Progenitor cell of endocrine pancreas (in vitro differentiated cells): ENCODE measurements around the gene AXIN2. TPM values are rescaled to one million over a fixed set of nuclear protein-coding genes. Genes with fewer than 3 reads are reported as not detected.
"Not testable (repeated sequence)": the region's sequence is repeated elsewhere in the genome, so short reads cannot be mapped to it uniquely, and the experiment has no call there.

ENCODE experiments used
- DNase-seq: peaks from one replicate; pipeline ENCODE4 v3.0.0; 2021; ENCODE audit warnings: low spot score; ENCODE audit not compliant: unreplicated experiment
- H3K27ac Mint-ChIP-seq: 2 replicates; pipeline ENCODE4 v1.8.0; 2021; ENCODE audit warnings: mild to moderate bottlenecking, moderate library complexity, mixed read lengths
- H3K27me3 Mint-ChIP-seq: 2 replicates; pipeline ENCODE4 v1.8.0; 2021; ENCODE audit warnings: mixed read lengths
- H3K36me3 Mint-ChIP-seq: 2 replicates; pipeline ENCODE4 v1.8.0; 2022; ENCODE audit warnings: mixed read lengths; ENCODE audit not compliant: insufficient read depth
- H3K4me1 Mint-ChIP-seq: 2 replicates; pipeline ENCODE4 v1.8.0; 2021; ENCODE audit warnings: low read depth, mixed read lengths
- H3K4me3 Mint-ChIP-seq: 2 replicates; pipeline ENCODE4 v1.8.0; 2021; ENCODE audit warnings: low read depth, mild to moderate bottlenecking, moderate library complexity, mixed read lengths
- H3K9me3 Mint-ChIP-seq: 2 replicates; pipeline ENCODE4 v1.8.0; 2021; ENCODE audit warnings: low read depth, mixed read lengths
- total RNA-seq: library from RNA; stranded (reverse); gene quantifications from 2 replicates; pipeline ENCODE4 v1.2.1, GENCODE V29; 2021
- TF ChIP-seq, protein P1 (sequence below): fragments of 200-600 bp; sonication (generic); IDR thresholded peaks from one replicate; pipeline ENCODE4 v1.5.0; 2021; ENCODE audit warnings: antibody characterized with exemption, mild to moderate bottlenecking; ENCODE audit not compliant: unreplicated experiment

Gene AXIN2
- total RNA-seq, 1 donor from 2014 or later = 10.2 TPM

DNA sequence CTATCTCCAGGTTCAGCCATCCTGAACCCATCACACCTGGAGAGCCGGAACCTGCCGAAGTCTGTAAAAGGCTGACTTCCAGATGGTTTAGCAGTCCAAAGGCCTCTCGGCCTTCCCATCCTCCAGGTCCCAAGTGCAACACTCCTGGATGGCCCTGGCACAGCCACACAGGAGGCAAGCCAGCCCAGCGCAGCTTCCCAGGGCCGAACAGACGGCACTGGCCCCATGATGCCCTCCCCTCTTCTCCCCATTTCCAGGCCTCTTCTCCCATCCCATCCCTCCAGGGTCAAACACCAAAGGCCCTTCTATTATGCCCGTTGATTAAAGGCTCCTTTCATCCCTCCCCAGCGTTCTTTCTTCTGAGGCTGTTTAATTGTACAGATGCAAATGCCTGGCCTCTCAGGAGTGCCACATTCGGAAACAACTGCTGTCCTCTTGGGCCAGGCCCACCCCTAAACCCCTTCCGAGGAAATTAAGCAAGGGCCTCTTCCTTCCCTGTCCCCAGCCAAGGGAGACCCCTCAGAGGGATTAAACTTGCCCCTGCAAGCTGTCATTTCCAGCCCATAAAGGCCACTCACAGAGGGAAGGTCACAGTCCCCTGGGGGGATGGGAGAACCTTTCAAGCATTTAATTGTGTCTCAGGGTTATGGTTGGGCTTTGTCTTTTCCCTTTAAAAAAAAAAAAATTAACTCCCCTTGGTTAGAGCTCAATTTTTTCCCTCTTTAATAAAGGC lies 30.8 kb downstream of the AXIN2 start:
- peak overlapping the region; percentile 97 for H3K27ac Mint-ChIP-seq
- no peaks in the 10 kb centered on the region for H3K9me3 Mint-ChIP-seq
- peak overlapping the region; percentile 47 for H3K4me3 Mint-ChIP-seq
- TF ChIP-seq, protein P1, sequence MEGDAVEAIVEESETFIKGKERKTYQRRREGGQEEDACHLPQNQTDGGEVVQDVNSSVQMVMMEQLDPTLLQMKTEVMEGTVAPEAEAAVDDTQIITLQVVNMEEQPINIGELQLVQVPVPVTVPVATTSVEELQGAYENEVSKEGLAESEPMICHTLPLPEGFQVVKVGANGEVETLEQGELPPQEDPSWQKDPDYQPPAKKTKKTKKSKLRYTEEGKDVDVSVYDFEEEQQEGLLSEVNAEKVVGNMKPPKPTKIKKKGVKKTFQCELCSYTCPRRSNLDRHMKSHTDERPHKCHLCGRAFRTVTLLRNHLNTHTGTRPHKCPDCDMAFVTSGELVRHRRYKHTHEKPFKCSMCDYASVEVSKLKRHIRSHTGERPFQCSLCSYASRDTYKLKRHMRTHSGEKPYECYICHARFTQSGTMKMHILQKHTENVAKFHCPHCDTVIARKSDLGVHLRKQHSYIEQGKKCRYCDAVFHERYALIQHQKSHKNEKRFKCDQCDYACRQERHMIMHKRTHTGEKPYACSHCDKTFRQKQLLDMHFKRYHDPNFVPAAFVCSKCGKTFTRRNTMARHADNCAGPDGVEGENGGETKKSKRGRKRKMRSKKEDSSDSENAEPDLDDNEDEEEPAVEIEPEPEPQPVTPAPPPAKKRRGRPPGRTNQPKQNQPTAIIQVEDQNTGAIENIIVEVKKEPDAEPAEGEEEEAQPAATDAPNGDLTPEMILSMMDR = no peak
- H3K36me3 Mint-ChIP-seq = peaks cover 20% of the 10 kb centered on the region
- peaks cover 27% of the 10 kb centered on the region for H3K4me1 Mint-ChIP-seq
- H3K27me3 Mint-ChIP-seq = no peaks in the 10 kb centered on the region
- DNase-seq = no peak

DNA sequence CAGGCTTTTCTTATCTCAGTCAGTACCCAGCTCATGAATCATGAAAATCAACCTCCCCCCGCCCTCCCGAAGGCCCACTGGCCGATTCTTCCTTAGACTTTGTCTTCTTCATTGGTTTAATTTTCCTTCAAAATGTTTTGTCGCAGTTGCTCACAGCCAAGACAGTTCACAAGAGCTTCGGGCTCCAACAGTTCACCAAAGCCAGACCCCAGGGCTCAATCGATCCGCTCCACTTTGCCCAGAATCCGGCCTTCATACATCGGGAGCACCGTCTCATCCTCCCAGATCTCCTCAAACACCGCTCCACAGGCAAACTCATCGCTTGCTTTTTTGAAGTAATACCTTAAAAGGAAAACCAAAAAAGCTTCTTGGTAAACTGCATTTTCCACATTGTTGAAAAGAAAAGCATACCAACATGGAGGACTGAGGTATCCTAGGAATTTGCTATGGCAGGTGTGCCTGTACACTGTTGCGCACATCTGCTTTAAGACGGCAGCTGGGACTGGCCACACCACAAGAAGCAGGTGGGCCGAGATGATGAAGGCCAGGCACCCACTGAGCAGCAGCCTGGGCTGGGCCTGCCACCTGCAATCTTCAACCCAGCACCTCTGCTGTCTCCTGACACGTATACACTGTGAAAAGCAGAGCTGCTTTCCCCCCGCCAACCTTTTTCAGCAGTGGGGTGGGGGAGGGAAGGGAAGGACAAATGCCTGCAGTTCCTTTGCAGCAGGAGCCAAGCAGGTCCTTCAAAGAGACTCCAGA lies 31.5 kb downstream of the AXIN2 start:
- H3K36me3 Mint-ChIP-seq = peaks cover 17% of the 10 kb centered on the region
- DNase-seq = no peak
- peaks cover 27% of the 10 kb centered on the region for H3K4me1 Mint-ChIP-seq
- TF ChIP-seq, protein P1 = no peak
- no peaks in the 10 kb centered on the region for H3K27me3 Mint-ChIP-seq
- H3K4me3 Mint-ChIP-seq = no peak overlapping the region
- no peaks in the 10 kb centered on the region for H3K9me3 Mint-ChIP-seq
- peak overlapping the region; percentile 76 for H3K27ac Mint-ChIP-seq

DNA sequence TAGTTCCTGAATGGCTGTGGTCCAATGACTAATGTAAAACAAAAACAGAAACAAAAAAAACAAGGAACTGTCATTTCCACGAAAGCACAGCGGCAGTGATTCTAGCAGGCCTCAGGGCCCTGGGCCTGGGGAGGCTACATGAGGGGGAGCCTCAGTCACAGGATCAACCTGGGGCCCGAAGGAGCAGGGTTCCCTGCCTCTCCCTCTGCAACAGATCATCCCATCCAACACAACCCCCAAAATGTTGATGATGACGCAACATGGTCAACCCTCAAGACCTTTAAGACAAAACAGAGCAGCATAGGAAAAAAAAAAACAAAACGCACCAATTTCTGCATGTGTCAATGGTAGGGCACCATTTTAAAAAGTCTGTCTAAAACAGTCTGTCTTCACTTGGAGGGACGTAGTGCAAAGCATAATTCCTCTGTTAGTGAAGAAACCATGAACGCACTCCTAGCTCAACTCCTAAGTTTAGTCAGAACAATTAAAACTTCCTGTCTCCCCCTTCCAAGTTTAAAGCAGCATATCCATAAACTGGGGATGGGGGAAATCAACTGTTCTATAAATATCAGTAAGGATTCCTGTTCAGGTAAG lies 32.3 kb downstream of the AXIN2 start:
- no peak for DNase-seq
- no peak overlapping the region for H3K27ac Mint-ChIP-seq
- peaks cover 16% of the 10 kb centered on the region for H3K36me3 Mint-ChIP-seq
- no peak overlapping the region for H3K4me3 Mint-ChIP-seq
- H3K27me3 Mint-ChIP-seq = no peaks in the 10 kb centered on the region
- TF ChIP-seq, protein P1 = no peak
- no peaks in the 10 kb centered on the region for H3K9me3 Mint-ChIP-seq
- H3K4me1 Mint-ChIP-seq = peaks cover 27% of the 10 kb centered on the region

DNA sequence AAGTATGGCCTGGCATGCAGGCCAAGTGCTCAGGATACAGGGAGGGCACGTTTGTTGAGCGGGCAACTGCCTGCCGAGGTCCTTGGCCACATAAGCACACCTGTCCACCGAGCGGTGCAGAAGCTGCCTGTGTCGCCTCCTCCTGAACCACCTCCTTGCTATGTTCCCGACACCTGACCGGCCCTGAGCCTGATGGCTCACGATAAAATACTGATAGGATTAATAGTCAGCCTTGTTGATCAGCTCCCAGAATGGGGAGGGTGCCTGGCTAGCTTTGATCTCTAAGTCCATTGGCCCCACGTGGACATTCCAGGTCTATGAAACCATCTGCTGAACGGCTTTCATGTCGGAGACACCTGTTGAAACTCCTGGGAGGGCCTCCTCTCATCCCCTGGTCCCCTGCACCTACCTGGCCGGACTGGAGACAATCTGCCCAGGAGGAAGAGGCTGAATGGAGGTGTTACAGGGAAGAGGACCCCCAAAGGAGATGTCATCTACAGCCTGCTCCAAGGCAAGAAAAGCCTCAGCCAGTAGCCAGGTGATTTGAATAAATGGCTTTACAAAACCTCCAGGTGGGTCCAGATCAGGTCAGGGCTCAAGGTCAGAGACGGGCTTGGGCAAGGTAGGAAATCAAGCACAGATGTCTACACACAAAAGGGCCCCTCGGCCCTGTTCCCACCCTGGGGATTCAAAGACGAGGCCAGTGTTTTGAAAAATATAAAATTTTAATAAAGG lies 33.4 kb downstream of the AXIN2 start:
- no peak for DNase-seq
- Mint-ChIP-seq H3K36me3 (peaks cover 13% of the 10 kb centered on the region), H3K4me3 (no peak overlapping the region), H3K4me1 (peaks cover 23% of the 10 kb centered on the region), H3K27me3 (no peaks in the 10 kb centered on the region), H3K27ac (no peak overlapping the region), H3K9me3 (no peaks in the 10 kb centered on the region)
- TF ChIP-seq, protein P1 = no peak

DNA sequence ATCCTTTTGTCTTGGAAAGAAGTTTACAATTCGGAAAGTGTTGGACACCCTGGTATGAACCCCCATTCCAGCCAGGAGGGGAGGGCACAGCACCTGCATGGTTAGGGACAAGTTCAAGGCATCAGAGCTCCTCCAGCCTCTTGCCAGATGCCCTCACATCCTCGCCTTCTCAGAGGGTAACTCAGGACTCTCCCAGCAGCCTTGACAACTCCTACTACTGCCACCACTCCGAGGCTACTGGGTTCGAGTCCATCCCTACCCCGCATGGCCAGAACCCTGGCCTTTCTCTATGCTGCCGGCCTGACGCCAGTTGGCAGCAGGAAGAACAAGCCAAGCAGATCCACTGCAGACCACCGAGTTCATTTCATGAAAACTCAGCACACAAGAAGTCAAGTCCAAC lies 34.1 kb downstream of the AXIN2 start:
- Mint-ChIP-seq H3K27me3 (no peaks in the 10 kb centered on the region), H3K9me3 (no peaks in the 10 kb centered on the region), H3K4me1 (peaks cover 23% of the 10 kb centered on the region), H3K4me3 (no peak overlapping the region), H3K36me3 (peaks cover 13% of the 10 kb centered on the region), H3K27ac (no peak overlapping the region)
- DNase-seq = no peak
- TF ChIP-seq, protein P1 = no peak

DNA sequence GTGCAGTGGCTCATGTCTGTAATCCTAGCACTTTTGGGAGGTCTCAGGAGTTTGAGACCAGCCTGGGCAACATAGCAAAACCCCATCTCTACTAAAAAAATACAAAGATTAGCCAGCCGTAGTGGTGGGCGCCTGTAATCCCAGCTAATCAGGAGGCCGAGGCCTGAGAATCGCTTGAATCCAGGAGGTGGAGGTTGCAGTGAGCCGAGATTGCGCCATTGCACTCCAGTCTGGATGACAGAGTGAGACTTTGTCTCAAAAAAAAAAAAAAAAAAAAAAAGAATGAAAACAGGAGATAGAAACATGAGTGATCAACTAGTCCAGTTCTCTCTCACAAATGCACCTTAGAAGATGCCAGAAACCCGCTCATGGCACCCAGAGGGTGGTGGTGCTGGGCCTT lies 34.6 kb downstream of the AXIN2 start:
- Mint-ChIP-seq H3K4me1 (peaks cover 20% of the 10 kb centered on the region), H3K36me3 (peaks cover 12% of the 10 kb centered on the region)
- DNase-seq, H3K9me3 Mint-ChIP-seq, H3K27ac Mint-ChIP-seq, H3K4me3 Mint-ChIP-seq, H3K27me3 Mint-ChIP-seq: not testable (repeated sequence)
